ENCODE data around the gene INPP5A.

The INPP5A gene

DNA sequence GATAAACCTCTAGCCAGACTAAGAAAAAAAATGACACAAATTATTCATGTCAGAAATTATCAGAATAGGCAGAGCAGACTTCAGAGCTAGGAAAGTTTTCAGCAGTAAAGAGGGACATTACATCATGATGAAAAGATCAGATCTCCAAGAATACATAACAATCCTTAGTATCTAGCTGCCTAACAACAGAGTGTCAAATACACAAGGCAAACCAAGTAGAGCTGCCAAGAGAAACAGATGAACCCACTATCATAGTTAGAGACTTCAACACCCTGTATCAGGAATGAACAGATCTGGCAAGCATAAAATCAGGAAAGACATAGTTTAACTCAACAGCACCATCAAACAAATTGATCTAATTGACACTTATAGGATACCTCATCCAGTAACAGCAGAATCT lies 156.1 kb downstream of the INPP5A start:
- H3K4me3 ChIP-seq (ENCODE audit: low read depth, low read length), result no peak overlapping the region
- no peaks in the 10 kb centered on the region for H3K79me1 ChIP-seq (ENCODE audit: low read length)
- no peak overlapping the region for H3K14ac ChIP-seq (ENCODE audit: low read length)
- no peak overlapping the region for H3K18ac ChIP-seq (ENCODE audit: low read length)
- no peaks in the 10 kb centered on the region for H3K79me2 ChIP-seq (ENCODE audit: control insufficient read depth, insufficient read depth, low read length, poor library complexity)
- no peak overlapping the region for H3K4ac ChIP-seq (ENCODE audit: low read depth, low read length)
- no peak for DNase-seq
- no peak overlapping the region for H3K23ac ChIP-seq (ENCODE audit: low read length)
- no peak overlapping the region for H4K12ac ChIP-seq (ENCODE audit: low read depth, low read length)
- H2AFZ ChIP-seq (ENCODE audit: insufficient read depth, low read length, poor library complexity), result no peak overlapping the region
- peaks cover 4 to 8% of the 10 kb centered on the region in 2 experiments for H3K36me3 ChIP-seq (ENCODE audit: control insufficient read depth in 1 of 2, insufficient read depth in 2 of 2, low read length in 2 of 2)
- no peak overlapping the region for H2BK5ac ChIP-seq (ENCODE audit: low read depth, low read length, poor library complexity)
- H2BK120ac ChIP-seq (ENCODE audit: insufficient read depth, low read length, poor library complexity), result no peak overlapping the region
- H3K27ac ChIP-seq (ENCODE audit: low read depth, low read length), result no peak overlapping the region
- no peak overlapping the region for H2BK12ac ChIP-seq (ENCODE audit: low read length)
- peaks cover 5% of the 10 kb centered on the region for H3K9me3 ChIP-seq (ENCODE audit: insufficient read depth, low read depth, low read length)
- H4K8ac ChIP-seq (ENCODE audit: low read depth, low read length), result no peak overlapping the region
- H4K91ac ChIP-seq (ENCODE audit: low read depth, low read length), result no peak overlapping the region
- no peaks in the 10 kb centered on the region for H3K4me1 ChIP-seq (ENCODE audit: control insufficient read depth in 1 of 2, insufficient read depth in 2 of 2, low read length in 2 of 2)
- no peaks in the 10 kb centered on the region for H3K27me3 ChIP-seq (ENCODE audit: insufficient read depth, low read length)
- no peak overlapping the region for H3K9ac ChIP-seq (ENCODE audit: low read length)
- no peak overlapping the region for H2AK5ac ChIP-seq (ENCODE audit: low read length)
- no peak overlapping the region for H3K4me2 ChIP-seq (ENCODE audit: low read length)

DNA sequence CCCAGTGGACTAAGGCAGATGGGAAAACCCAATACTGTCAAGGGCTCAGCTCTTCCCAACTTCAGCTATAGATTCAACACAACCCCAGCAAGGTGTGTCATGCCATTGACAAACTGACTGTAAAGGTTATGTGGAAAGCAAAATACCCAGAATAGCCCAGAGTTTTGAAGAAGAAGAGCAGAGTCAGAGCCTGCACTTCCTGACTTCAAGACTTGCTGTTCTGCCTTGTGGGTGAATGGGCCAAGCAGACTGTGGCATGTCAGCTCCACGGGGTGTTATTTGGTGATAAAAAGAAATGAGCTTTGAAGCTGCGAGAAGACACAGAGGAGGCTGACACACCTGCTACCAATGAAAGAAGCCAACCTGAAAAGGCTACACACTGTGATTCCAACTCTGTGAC lies 158.6 kb downstream of the INPP5A start:
- no peak overlapping the region for H3K4ac ChIP-seq (ENCODE audit: low read depth, low read length)
- WGBS (ENCODE audit: extremely low coverage, insufficient coverage, insufficient read length), result no CpG with 5 or more reads among the region's 2 CpGs
- no peak overlapping the region for H2BK12ac ChIP-seq (ENCODE audit: low read length)

DNA sequence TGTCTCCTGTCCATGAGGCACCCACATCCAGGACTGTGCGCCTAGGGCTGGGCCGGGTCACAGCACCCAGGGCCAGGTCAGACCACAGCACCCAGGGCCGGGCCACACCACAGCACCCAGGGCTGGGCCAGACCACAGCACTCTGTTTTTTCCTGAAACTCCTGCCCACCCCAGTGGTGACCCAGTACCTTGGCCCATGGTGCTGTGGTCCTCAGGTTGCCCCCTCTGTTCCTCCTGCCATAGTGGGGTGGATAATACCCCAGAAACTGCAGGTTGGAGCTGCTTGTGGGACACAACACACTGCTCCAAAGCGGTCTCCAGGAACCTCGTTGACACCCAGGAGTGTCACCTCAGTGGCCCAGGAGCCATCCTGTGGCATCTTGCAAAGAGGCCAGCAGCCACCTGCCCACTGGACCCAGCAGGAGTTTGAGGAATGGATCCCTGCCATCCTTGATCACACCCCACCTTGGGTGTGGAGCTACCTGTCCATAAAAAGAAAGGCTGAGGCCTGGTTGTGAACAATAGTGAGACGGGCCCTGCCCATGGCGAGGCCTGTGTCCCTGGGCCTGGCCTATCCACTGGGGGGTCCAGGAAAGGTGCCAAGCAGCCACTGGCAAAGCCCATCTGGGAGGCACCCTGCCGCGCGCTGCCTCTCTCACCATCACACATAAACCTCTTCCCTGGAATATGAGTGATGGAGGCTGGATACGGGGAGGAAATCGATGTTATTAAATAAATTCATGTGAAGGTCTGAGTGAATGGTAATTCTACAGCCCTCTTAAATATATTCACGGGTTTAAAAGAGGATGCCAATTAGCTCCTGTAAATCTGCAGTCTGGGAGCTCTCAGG lies 159.4 kb downstream of the INPP5A start:
- Histone ChIP-seq H3K27ac (ENCODE audit: low read depth, low read length) (no peak overlapping the region), H3K36me3 (ENCODE audit: control insufficient read depth in 1 of 2, insufficient read depth in 2 of 2, low read length in 2 of 2) (peaks cover 6 to 13% of the 10 kb centered on the region in 2 experiments), H3K14ac (ENCODE audit: low read length) (no peak overlapping the region), H3K4me1 (ENCODE audit: control insufficient read depth in 1 of 2, insufficient read depth in 2 of 2, low read length in 2 of 2) (no peaks in the 10 kb centered on the region), H4K91ac (ENCODE audit: low read depth, low read length) (no peak overlapping the region), H2BK120ac (ENCODE audit: insufficient read depth, low read length, poor library complexity) (no peak overlapping the region), H3K4me2 (ENCODE audit: low read length) (no peak overlapping the region), H3K79me1 (ENCODE audit: low read length) (no peaks in the 10 kb centered on the region), H3K18ac (ENCODE audit: low read length) (no peak overlapping the region), H2BK5ac (ENCODE audit: low read depth, low read length, poor library complexity) (no peak overlapping the region), H3K4me3 (ENCODE audit: low read depth, low read length) (no peak overlapping the region), H2AFZ (ENCODE audit: insufficient read depth, low read length, poor library complexity) (no peak overlapping the region), H4K12ac (ENCODE audit: low read depth, low read length) (no peak overlapping the region), H3K23ac (ENCODE audit: low read length) (no peak overlapping the region), H4K8ac (ENCODE audit: low read depth, low read length) (no peak overlapping the region), H3K9me3 (ENCODE audit: insufficient read depth, low read depth, low read length) (no peaks in the 10 kb centered on the region), H3K9ac (ENCODE audit: low read length) (no peak overlapping the region), H2BK12ac (ENCODE audit: low read length) (no peak overlapping the region), H3K4ac (ENCODE audit: low read depth, low read length) (no peak overlapping the region), H3K27me3 (ENCODE audit: insufficient read depth, low read length) (no peaks in the 10 kb centered on the region), H2AK5ac (ENCODE audit: low read length) (no peak overlapping the region), H3K79me2 (ENCODE audit: control insufficient read depth, insufficient read depth, low read length, poor library complexity) (no peaks in the 10 kb centered on the region)
- WGBS (ENCODE audit: extremely low coverage, insufficient coverage, insufficient read length), result no CpG with 5 or more reads among the region's 13 CpGs
- DNase-seq, result no peak

More for the DNA sequence above, 158.6 kb downstream of the INPP5A start:
- Histone ChIP-seq H3K27me3 (ENCODE audit: insufficient read depth, low read length) (no peaks in the 10 kb centered on the region), H3K18ac (ENCODE audit: low read length) (no peak overlapping the region), H2AK5ac (ENCODE audit: low read length) (no peak overlapping the region), H2BK5ac (ENCODE audit: low read depth, low read length, poor library complexity) (no peak overlapping the region), H2AFZ (ENCODE audit: insufficient read depth, low read length, poor library complexity) (no peak overlapping the region), H4K12ac (ENCODE audit: low read depth, low read length) (no peak overlapping the region), H2BK120ac (ENCODE audit: insufficient read depth, low read length, poor library complexity) (no peak overlapping the region), H3K14ac (ENCODE audit: low read length) (no peak overlapping the region), H3K27ac (ENCODE audit: low read depth, low read length) (no peak overlapping the region), H3K4me3 (ENCODE audit: low read depth, low read length) (no peak overlapping the region), H3K79me2 (ENCODE audit: control insufficient read depth, insufficient read depth, low read length, poor library complexity) (no peaks in the 10 kb centered on the region), H4K8ac (ENCODE audit: low read depth, low read length) (no peak overlapping the region), H3K23ac (ENCODE audit: low read length) (no peak overlapping the region), H3K4me2 (ENCODE audit: low read length) (no peak overlapping the region), H3K9me3 (ENCODE audit: insufficient read depth, low read depth, low read length) (no peaks in the 10 kb centered on the region), H3K36me3 (ENCODE audit: control insufficient read depth in 1 of 2, insufficient read depth in 2 of 2, low read length in 2 of 2) (peaks cover 6 to 13% of the 10 kb centered on the region in 2 experiments), H3K79me1 (ENCODE audit: low read length) (no peaks in the 10 kb centered on the region), H4K91ac (ENCODE audit: low read depth, low read length) (no peak overlapping the region), H3K4me1 (ENCODE audit: control insufficient read depth in 1 of 2, insufficient read depth in 2 of 2, low read length in 2 of 2) (no peaks in the 10 kb centered on the region), H3K9ac (ENCODE audit: low read length) (no peak overlapping the region)
- no peak for DNase-seq

DNA sequence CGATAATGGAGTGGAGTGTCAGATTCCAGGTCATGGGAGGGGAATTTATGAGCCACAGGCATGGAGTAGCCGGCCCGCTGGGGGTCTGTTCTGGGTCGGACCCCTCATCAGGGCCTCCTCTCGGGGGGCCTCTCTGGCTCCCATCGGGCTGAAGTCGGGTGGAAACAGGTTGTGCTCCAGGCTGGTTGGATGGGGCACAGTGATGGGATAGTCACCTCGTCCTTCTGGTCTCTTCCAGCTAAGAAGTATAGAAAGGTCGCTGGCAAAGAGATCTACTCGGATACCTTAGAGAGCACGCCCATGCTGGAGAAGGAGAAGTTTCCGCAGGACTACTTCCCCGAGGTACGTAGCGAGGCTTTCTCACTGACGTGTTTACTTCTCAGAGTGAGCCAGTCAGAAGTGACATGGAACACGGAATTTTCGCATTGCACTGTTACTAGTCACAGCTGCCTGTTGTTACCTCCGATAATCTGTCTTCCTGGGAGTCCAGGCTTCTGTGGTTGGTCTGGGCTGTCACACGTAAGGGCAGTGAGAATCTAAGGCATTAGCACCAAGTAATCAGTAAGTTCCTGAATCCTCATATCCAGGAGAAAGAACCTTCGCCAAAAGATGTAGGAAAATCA lies 160.1 kb downstream of the INPP5A start:
- H3K23ac ChIP-seq (ENCODE audit: low read length), result no peak overlapping the region
- H3K4ac ChIP-seq (ENCODE audit: low read depth, low read length), result no peak overlapping the region
- no peak overlapping the region for H3K9ac ChIP-seq (ENCODE audit: low read length)
- DNase-seq, result peak; percentile 61 to 84
- no peak overlapping the region for H4K91ac ChIP-seq (ENCODE audit: low read depth, low read length)
- no peak overlapping the region for H3K4me2 ChIP-seq (ENCODE audit: low read length)
- no peak overlapping the region for H2BK5ac ChIP-seq (ENCODE audit: low read depth, low read length, poor library complexity)
- H2BK12ac ChIP-seq (ENCODE audit: low read length), result no peak overlapping the region
- peaks cover 6 to 13% of the 10 kb centered on the region in 2 experiments for H3K36me3 ChIP-seq (ENCODE audit: control insufficient read depth in 1 of 2, insufficient read depth in 2 of 2, low read length in 2 of 2)
- H3K27ac ChIP-seq (ENCODE audit: low read depth, low read length), result no peak overlapping the region
- no peak overlapping the region for H4K12ac ChIP-seq (ENCODE audit: low read depth, low read length)
- no peak overlapping the region for H2AK5ac ChIP-seq (ENCODE audit: low read length)
- H3K4me3 ChIP-seq (ENCODE audit: low read depth, low read length), result no peak overlapping the region
- no peaks in the 10 kb centered on the region for H3K79me1 ChIP-seq (ENCODE audit: low read length)
- H3K9me3 ChIP-seq (ENCODE audit: insufficient read depth, low read depth, low read length), result no peaks in the 10 kb centered on the region
- no peaks in the 10 kb centered on the region for H3K27me3 ChIP-seq (ENCODE audit: insufficient read depth, low read length)
- H3K18ac ChIP-seq (ENCODE audit: low read length), result no peak overlapping the region
- no peaks in the 10 kb centered on the region for H3K79me2 ChIP-seq (ENCODE audit: control insufficient read depth, insufficient read depth, low read length, poor library complexity)
- no peak overlapping the region for H2BK120ac ChIP-seq (ENCODE audit: insufficient read depth, low read length, poor library complexity)
- no peaks in the 10 kb centered on the region for H3K4me1 ChIP-seq (ENCODE audit: control insufficient read depth in 1 of 2, insufficient read depth in 2 of 2, low read length in 2 of 2)
- no peak overlapping the region for H3K14ac ChIP-seq (ENCODE audit: low read length)
- WGBS (ENCODE audit: extremely low coverage, insufficient coverage, insufficient read length), result no CpG with 5 or more reads among the region's 21 CpGs
- no peak overlapping the region for H4K8ac ChIP-seq (ENCODE audit: low read depth, low read length)
- no peak overlapping the region for H2AFZ ChIP-seq (ENCODE audit: insufficient read depth, low read length, poor library complexity)
